ENCODE results near the gene MTCH1.
"Not testable (repeated sequence)": the region's sequence is repeated elsewhere in the genome, so short reads cannot be mapped to it uniquely, and the experiment has no call there.

MTCH1 gene

DNA sequence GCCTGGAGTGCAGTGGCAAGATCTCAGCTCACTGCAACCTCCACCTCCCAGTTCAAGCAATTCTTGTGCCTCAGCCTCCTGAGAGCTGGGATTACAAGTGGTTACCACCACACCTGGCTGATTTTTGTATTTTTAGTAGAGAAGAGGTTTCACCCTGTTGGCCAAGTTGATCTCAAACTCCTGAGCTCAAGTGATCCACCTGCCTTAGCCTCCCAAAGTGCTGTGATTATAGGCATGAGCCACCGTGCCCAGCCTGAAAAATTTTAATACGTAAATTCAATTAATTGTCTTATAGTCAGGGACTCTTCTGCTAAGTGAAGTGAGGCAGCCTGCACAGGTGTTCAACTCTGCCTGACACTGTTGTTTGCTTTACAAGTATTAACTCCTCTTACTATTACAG is 4.4 kb upstream of the MTCH1 start:
- not testable (repeated sequence) for DNase-seq

GRCh38 chr6:36989264-36989663 is 3.3 kb upstream of the MTCH1 start:
- DNase-seq, result no peak

- no peak for DNase-seq
Measured at GRCh38 chr6:36986704-36987047, 680 bp upstream of the MTCH1 start.

DNA sequence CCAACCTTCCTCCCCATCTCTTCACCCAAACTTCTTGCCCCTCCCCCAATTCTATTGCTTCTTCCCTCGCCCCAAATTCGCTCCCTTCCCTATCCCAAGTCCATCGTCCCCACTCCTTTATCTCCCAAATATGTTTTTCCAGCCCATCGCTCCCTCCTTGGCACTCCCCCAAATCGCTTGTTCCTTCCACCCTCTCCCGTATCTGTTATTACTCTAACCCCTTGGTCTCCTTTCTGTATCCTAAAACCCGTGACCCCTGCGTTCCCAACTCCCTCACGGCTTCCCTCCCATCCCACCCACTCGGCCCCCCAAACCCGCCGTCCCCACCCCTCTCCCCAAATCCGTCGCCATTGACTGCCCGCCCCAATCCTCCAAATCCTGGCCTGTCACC is 584 bp downstream of the MTCH1 start:
- no peak for DNase-seq

- peak; percentile 23 for DNase-seq
Measured at GRCh38 chr6:36984581-36985416, 1.2 kb downstream of the MTCH1 start.

GRCh38 chr6:36983538-36983937 is 2.5 kb downstream of the MTCH1 start:
- no peak for DNase-seq

DNA sequence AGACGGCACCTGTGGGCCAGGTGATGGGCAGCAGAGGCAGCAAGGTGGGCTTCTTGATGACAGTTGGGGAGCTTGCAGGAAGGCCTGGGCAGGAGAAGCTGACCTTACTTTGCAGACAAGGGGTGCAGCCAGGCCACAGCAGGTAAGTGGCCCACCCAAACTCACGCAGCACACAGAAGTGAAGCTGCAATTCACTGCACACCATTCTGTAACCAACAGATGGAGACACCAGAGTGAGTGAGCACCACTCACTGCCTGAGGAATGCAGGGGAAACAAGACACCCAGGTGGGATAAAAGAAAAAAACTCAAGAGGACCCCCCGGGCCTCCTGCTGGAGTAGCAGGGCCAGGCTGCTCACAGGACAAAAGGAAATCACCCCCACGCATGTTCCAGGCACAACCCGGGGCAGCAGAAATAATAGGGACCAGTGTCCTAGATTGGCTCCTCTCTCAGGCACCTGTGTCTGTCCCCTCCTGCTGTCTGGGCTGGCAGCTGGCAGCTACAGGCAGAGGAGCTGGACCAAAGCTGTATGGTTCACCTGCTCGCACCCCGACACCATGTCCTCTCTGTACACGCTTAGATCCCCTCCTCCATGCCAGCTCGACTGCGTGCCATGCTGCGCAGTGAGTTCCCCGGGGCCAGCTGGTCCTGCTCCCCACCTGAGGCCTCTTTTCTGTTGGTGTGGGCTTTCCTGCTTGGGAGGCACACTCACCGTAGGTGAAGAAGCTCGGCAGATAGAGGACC is 4.9 kb downstream of the MTCH1 start:
- DNase-seq, result no peak

DNA sequence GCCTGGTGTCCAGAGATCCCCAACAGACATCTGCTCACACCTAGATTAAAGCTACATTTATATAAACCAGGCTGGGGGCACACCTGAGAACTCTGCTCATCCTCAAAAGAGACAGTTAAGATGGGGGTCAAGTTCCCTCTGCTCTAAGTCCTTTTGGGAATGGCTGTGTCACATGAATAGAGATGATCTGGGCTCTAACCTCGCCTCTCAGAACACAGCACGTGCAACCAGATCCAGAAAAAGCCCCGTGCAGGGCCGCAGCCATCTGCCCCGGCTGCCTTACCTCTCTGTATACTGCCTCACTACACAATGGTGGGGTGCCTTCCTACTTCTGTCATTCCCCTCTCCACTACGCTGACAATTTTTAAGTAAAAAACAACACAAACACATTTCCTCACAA is 5.9 kb downstream of the MTCH1 start:
- no peak for DNase-seq

GRCh38 chr6:36979347-36979742 is 6.7 kb downstream of the MTCH1 start:
- DNase-seq, result peak; percentile 30

DNA sequence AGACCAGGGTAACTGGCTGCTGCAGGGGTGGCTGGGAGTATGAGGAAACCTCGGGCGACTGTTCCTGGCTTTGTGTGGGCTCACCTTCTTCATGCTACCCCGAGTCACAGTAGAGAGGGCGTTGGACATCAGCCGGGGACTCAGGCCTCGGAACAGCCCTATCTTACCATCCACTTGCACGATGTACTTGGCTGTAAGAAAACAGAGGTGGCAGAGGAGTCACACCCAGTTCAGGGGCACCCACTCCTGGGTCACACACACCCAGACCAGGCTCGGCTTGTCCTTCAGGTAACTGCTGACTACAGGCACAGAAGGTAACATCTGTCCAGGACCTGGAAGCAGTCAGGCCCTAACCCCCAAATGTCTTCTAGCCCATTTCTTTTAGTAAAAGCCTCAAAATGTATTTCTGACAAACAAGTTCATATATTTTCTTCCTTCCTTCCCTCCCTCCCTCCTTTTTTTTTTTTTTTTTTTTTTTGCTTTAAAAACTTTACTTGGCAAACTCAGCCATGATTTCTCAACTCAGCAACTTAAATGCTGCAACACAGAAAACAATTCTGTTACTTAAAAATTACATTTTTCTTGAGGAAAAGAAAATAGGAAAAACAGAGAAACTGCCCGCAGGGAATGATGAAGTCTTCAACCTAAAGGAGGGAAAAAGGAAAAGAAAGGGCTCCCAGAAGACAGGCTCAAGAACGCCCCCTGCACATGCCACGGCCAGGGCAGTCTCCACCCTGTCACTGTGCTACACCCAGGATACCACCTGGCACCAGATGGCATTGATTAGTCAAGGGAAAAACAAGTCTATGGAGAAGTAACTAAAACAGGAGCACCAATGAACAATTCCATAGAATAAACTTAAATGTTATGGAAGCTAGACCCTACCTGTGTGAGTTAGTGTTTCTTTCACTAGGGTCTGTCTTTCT is 7.3 kb downstream of the MTCH1 start:
- DNase-seq, result no peak

DNA sequence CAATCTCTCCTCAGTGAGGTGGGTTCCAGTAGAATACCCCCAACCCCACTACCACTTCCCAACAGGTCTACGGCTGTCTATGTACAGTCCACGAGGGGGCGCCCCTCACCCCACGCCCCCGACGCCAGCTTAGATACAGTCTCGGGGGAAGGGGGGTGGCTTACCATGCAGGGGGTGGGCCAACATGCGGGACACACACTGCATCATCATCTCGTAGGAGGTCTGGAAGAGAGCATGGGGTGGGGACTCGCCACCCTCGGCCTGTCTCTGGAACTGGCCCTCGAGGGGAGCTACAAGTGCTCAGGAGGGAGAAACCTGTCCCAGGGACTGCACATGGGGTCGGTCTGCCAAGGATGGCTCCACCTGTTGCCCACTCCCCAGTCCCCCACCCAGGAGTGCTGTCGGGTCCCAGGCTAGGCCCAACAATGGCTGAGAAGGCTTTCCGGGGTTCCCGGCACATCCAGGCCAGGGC is 8.5 kb downstream of the MTCH1 start:
- DNase-seq, result no peak

DNA sequence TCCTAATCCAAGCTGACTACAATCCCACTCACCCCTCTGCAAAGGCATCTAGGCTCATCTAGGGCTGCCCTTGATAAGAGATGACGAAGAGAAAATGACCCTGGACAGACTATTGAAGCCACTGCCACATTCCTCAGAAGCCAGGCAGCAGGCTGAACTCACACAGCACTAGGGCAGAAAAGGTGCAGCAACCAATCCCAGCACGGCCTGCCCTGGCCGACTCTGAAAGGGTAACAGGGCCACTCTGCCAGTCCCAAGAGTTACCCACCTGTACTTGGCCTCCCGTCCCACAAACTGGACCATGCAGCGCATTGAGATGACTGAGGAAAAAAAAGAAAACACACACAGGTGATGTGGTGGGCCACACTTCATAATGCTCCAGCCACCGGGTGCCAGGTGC is 9.1 kb downstream of the MTCH1 start:
- no peak for DNase-seq

DNA sequence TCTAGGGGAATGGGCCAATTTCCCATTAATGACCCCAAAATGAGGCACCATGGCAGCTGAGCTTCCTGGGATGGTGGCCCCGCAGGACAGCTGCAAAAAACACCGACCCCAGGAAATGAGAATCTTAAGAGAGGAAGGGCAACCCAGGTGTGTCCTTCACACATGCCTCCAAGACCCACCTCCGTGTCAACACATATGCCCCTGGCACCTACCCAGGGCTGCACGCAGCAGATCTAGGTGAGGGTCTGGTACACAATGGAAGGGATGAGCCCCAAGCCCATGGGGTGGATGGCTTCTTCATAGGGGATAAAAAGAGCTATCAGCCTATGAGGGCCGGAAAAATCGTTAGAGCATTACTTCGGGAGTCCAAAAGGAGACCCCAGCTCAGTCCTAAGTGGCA is 9.5 kb downstream of the MTCH1 start:
- DNase-seq, result no peak

DNA sequence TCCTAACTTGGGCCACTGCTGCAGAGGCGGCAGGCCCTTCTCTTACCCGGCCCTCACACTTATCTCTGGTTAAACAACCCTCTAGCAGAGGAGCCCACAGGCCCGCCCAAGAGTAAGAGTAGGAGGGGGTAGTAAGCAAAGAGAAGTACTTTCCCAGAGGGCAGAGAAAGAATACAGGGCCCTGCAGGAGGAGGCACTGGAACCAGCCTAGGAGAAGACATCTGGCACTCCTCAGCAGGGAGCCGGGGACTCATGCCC is 10.1 kb downstream of the MTCH1 start:
- no peak for DNase-seq

DNA sequence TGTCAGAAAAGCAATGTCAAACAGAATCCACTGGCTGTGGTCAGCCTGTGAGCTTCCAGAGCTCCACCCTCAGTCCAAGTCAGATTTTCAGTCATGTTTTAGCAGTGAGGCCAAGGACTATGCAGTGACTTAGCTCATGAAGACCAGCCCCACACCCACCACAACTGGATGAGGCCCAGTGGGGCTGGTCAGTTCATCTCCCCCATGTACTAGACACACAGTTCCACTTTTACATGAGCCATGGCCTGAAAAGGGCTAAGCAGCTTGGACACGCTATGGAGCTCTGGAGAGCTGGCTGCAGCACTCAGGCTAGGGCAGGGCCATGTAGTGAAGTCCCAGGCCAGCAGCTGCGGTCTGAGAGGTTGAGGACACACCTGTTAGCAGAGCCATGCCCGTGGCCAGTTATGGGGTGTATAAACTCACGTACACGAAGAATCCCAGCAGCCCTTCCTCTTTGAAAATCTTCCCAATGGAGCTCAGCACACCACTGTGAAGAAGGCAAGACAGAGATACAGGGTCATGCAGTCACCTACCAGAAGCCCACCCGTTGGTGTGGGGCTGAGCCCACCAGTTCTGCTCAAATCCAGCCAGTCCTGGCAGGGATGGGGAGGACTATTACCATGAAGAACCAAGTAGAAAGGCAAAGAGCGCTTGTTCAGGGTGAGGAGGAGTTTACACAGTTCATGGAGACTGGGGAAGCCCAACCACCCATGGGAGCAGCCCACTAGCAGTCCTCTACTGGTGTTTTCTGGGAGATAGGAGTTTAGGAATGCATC is 10.6 kb downstream of the MTCH1 start:
- no peak for DNase-seq

- no peak for DNase-seq
Measured at GRCh38 chr6:36973647-36974046, 12.3 kb downstream of the MTCH1 start.

DNA sequence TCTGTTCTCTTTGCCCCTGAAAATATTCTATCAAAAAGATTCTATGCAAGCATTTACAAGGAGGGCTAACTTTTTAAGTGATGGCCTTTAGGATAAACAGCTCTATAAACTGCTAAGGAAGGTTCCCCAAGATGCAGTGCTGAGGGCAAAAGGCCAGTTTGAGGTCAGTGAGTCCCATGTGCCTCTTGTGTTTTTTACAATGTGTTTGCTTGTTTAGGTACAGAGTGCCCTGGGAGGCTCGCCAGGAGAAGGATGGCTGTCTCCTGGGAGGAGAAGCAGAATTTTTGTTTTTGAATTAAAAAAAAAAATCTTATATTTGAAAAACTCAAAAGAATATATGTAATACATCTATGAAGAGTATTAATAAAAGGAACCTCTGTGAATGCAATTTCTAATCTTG is 12.8 kb downstream of the MTCH1 start:
- no peak for DNase-seq

- DNase-seq, result no peak
Measured at GRCh38 chr6:36971921-36972673, 13.9 kb downstream of the MTCH1 start.

DNA sequence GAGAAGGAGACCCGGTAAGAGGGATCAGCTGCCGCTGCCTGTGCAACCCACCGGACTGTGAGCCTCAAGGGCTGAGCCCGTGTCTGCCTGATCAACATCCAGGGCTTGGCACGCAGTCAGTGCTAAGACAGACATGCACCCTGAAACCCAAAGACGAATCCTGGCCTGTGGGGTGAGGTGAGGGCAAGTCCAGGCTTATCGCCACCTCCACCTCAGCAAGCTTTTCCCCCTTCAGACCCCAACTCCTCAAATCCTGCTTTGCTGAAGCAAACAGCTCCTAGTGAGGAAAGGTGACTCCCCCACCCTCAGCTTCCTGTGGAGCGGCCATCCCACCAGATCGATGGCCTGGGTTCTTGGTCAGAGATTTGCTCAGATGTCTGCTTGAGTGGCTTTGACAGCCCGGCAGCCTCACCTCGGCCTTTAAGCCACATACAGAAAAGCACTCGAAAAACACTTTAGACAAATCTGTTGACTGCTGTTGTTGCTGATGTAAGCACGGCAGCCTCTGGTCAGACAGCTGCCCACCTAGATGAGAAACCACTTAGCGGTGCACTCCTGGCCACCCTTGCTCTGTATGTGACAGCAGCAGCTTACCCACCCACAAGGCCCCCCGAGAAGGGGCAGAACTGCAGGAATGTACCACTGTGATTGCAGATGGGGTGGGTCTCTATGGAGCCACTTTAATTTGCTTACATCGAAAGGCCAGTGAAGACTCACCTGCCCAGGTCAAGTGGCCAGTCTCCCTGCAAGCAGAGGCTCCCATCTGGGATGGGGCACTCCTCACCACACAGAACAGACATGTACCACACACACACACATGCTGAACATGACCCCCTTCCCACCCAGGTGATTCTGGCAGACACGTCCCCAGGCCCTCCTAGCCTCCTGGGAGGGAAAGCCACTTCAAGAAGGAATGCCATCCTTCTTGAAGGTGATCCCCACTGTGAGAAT is 14.8 kb downstream of the MTCH1 start:
- no peak for DNase-seq

DNA sequence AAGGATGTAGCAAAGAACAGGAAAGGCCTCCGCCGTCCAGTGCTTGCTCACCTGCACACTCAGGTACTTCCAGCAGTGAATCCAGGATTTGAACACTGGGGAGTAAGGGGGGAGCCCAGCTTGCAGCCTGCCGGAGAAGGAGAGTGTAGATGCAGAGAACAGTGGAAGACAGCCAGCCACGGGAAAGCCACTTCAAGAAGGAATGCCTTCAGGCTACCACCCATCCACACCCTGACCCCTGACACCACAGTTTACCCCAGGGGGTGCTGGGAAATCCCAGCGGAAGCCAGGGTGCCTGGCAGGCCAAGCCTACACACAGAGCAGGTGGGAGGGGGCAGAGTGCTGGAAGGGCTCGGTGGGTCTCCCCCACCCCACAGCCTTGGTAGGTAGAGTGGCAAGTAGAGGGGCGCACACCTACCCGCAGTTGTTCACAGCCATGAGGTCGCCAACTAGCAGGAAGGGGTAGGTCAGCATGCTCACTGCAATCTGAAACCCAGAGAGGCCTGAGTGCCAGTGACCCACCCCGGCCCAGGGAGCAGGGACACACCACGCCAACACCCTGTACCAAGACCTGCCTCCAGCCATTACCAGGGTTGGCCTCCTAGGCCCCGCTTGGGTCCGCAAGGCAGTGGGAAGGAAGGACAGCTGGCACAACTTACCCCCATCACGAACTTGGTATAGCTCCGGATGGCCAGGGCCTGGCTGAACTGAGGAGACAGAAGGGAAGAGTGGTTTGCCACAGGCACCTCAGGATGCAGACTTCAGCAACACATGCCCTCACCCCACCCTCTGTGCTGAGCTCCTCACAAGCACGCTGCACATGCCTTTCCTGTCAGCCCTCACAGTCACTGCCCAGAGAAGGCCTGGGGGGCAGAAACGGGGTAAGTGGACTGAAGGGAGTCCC is 15.8 kb downstream of the MTCH1 start:
- DNase-seq, result no peak
